ENCODE results near the gene DUSP28. TPM values are rescaled to one million over a fixed set of nuclear protein-coding genes. Genes with fewer than 3 reads are reported as not detected.

The DUSP28 gene
- total RNA-seq, 1 donor from 2014 or later = 2.8 TPM

DNA sequence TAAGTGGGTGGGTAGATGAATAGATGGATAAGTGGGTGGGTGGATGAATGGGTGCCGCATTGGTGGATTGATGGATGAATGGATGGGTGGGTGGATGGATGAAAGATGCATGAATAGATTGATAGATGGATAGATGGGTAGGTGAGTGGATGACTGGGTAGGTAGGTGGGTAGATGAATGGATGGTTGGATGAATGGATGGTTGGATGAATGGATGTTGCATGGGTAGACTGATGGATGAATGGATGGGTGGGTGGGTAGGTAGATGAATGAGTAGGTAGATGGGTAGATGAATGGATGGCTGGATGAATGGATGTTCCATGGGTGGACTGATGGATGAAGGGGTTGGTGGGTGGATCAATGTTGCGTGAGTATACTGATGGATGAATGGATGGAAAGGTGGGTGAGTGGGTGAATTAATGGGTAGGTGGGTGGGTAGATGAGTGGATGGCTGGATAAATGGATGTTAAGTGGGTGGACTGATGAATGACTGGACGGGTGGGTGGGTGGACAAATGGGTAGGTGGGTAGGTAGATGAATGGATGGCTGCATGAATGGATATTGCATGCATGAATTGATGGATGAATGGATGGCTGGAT lies 32.9 kb upstream of the DUSP28 start:
- Mint-ChIP-seq H3K9me3 (ENCODE audit: unreplicated experiment) (peaks cover 30% of the 10 kb centered on the region), H3K4me1 (ENCODE audit: low read depth, unreplicated experiment) (no peaks in the 10 kb centered on the region), H3K27me3 (ENCODE audit: unreplicated experiment) (peaks cover 9% of the 10 kb centered on the region), H3K36me3 (ENCODE audit: unreplicated experiment) (peaks cover 64% of the 10 kb centered on the region), H3K4me3 (ENCODE audit: unreplicated experiment) (no peak overlapping the region), H3K27ac (ENCODE audit: unreplicated experiment) (no peak overlapping the region)
- TF ChIP-seq, protein P1, sequence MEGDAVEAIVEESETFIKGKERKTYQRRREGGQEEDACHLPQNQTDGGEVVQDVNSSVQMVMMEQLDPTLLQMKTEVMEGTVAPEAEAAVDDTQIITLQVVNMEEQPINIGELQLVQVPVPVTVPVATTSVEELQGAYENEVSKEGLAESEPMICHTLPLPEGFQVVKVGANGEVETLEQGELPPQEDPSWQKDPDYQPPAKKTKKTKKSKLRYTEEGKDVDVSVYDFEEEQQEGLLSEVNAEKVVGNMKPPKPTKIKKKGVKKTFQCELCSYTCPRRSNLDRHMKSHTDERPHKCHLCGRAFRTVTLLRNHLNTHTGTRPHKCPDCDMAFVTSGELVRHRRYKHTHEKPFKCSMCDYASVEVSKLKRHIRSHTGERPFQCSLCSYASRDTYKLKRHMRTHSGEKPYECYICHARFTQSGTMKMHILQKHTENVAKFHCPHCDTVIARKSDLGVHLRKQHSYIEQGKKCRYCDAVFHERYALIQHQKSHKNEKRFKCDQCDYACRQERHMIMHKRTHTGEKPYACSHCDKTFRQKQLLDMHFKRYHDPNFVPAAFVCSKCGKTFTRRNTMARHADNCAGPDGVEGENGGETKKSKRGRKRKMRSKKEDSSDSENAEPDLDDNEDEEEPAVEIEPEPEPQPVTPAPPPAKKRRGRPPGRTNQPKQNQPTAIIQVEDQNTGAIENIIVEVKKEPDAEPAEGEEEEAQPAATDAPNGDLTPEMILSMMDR (IDR thresholded peaks at IDR 0.05; ENCODE audit: partially characterized antibody, unreplicated experiment) = no peak
- no peak for DNase-seq

DNA sequence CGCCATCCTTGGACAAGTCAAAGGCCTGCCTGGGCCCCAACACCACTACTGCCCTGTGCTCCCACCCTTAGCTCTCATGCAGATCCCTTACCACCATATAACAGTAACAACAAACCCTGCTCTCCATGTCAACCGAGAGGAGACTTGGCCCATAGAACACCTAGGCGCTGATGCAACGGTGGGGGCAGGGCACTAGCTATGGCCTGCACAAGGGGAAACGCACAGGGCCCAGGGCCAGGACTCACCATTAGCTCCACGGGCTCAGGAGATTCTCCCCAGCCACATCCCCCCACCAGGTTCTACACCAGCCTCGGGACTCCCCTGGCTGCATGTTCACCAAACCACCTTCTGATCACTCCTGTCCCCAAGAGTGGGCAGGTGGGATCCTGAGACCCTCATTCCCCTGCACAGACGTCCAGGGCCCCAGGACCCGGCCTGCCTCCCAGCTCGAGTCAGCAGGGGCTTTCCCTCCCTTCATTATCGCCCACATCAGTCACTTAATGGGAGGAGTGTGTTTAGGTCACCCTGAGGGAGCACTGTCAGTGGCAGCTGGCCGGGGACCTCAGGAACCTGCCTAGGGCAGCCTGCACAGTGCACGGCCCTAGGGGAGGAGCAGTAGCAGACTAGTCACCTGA lies 31.6 kb upstream of the DUSP28 start:
- no peak overlapping the region for H3K27ac Mint-ChIP-seq (ENCODE audit: unreplicated experiment)
- peaks cover 26% of the 10 kb centered on the region for H3K9me3 Mint-ChIP-seq (ENCODE audit: unreplicated experiment)
- no peak for DNase-seq
- peaks cover 8% of the 10 kb centered on the region for H3K27me3 Mint-ChIP-seq (ENCODE audit: unreplicated experiment)
- H3K36me3 Mint-ChIP-seq (ENCODE audit: unreplicated experiment) = peaks cover 58% of the 10 kb centered on the region
- TF ChIP-seq, protein P1 (IDR thresholded peaks at IDR 0.05; ENCODE audit: partially characterized antibody, unreplicated experiment) = no peak
- H3K4me1 Mint-ChIP-seq (ENCODE audit: low read depth, unreplicated experiment) = no peaks in the 10 kb centered on the region
- H3K4me3 Mint-ChIP-seq (ENCODE audit: unreplicated experiment) = no peak overlapping the region

DNA sequence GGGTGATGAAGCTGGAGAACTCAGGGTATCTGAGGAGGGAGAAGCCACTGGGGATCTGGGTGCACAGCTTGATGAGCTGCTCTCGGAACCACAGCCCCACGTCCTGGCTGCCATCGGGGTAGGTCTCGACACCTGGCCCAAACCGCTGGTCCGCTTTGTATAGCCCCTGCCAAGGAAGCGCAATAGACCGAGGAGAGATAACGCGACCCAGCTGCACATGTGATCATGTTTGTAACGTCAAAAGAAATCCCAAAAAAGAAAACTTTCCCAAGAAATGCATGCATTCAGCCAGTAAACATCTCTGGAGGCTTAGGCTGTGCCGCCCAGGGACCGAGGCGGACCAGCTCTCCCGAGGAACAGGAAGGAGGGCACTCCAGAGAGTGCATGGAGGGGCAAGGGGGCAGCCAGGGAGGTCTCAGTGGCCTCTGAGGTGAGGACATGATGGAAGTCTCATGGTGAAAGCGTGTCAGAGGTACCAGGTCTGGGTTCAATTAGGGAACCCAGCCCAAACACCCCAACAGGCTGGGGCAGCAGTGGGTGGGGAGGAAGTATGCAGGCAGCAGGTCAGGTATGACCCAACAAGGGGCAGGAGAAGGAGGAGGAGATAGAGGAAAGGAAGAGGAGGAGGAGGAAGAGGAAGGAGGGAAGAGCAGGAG lies 30.7 kb upstream of the DUSP28 start:
- Mint-ChIP-seq H3K4me1 (ENCODE audit: low read depth, unreplicated experiment) (no peaks in the 10 kb centered on the region), H3K9me3 (ENCODE audit: unreplicated experiment) (peaks cover 24% of the 10 kb centered on the region), H3K27me3 (ENCODE audit: unreplicated experiment) (peaks cover 8% of the 10 kb centered on the region), H3K36me3 (ENCODE audit: unreplicated experiment) (peaks cover 52% of the 10 kb centered on the region), H3K27ac (ENCODE audit: unreplicated experiment) (no peak overlapping the region), H3K4me3 (ENCODE audit: unreplicated experiment) (no peak overlapping the region)
- no peak for DNase-seq
- TF ChIP-seq, protein P1 (IDR thresholded peaks at IDR 0.05; ENCODE audit: partially characterized antibody, unreplicated experiment) = no peak

DNA sequence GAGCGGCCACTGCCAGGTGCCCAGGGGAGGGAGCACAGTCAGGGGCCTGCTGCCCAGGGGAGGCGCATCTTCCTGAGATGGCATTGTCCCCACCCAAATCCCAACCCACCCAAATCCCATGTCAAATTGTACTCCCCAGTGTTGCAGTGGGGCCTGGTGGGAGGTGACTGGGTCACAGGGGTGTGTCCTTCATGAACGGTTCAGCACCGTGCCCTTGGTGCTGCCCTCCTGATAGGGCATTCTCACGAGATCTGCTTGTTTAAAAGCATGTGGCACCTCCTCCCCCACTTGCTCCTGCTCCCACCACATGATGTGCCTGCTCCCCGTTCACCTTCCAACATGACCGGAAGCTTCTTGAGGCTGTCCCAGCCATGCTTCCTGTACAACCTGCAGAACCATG lies 30.0 kb upstream of the DUSP28 start:
- Mint-ChIP-seq H3K9me3 (ENCODE audit: unreplicated experiment) (peaks cover 20% of the 10 kb centered on the region), H3K4me3 (ENCODE audit: unreplicated experiment) (no peak overlapping the region), H3K4me1 (ENCODE audit: low read depth, unreplicated experiment) (no peaks in the 10 kb centered on the region), H3K27me3 (ENCODE audit: unreplicated experiment) (peaks cover 8% of the 10 kb centered on the region), H3K27ac (ENCODE audit: unreplicated experiment) (no peak overlapping the region), H3K36me3 (ENCODE audit: unreplicated experiment) (peaks cover 44% of the 10 kb centered on the region)
- TF ChIP-seq, protein P1 (IDR thresholded peaks at IDR 0.05; ENCODE audit: partially characterized antibody, unreplicated experiment) = no peak
- no peak for DNase-seq

DNA sequence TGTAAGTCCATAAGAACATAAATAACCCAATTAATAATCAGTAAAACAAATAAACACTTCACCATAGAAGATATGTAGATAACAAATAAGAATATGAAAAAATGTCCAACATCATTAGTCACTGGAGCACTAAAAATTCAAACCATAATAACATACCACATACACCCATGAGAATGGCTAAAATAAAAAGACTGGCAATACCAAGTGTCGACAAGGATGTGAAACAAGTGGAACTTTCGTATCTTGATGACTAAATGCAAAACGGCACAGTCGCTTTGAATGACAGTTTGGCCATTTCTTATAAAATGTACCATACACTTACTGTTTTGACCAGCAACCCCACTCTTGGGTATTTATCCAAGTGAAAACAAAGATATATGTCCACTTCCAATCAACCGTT lies 29.1 kb upstream of the DUSP28 start:
- Mint-ChIP-seq H3K27me3 (ENCODE audit: unreplicated experiment) (peaks cover 8% of the 10 kb centered on the region), H3K4me1 (ENCODE audit: low read depth, unreplicated experiment) (no peaks in the 10 kb centered on the region), H3K4me3 (ENCODE audit: unreplicated experiment) (no peak overlapping the region), H3K9me3 (ENCODE audit: unreplicated experiment) (peaks cover 17% of the 10 kb centered on the region), H3K27ac (ENCODE audit: unreplicated experiment) (no peak overlapping the region), H3K36me3 (ENCODE audit: unreplicated experiment) (peaks cover 40% of the 10 kb centered on the region)
- TF ChIP-seq, protein P1 (IDR thresholded peaks at IDR 0.05; ENCODE audit: partially characterized antibody, unreplicated experiment) = no peak
- DNase-seq = no peak
